ENCODE data around the gene CSPG4.
"Not testable (repeated sequence)": the region's sequence is repeated elsewhere in the genome, so short reads cannot be mapped to it uniquely, and the experiment has no call there.

CSPG4 gene

GRCh38 chr15:75758071-75758872 is 45.6 kb upstream of the CSPG4 start:
- peak; percentile 87 for DNase-seq (ENCODE audit: extremely low spot score)
- POLR2A ChIA-PET, result no interaction called here
- CTCF ChIA-PET, result interaction anchor here (1.2 to 2.9 kb wide), 8 partner anchors 11 to 161 kb away, joined by 3 to 9 read pairs (median 3); no protein-coding TSS in a partner anchor
- TF ChIP-seq, protein P1, sequence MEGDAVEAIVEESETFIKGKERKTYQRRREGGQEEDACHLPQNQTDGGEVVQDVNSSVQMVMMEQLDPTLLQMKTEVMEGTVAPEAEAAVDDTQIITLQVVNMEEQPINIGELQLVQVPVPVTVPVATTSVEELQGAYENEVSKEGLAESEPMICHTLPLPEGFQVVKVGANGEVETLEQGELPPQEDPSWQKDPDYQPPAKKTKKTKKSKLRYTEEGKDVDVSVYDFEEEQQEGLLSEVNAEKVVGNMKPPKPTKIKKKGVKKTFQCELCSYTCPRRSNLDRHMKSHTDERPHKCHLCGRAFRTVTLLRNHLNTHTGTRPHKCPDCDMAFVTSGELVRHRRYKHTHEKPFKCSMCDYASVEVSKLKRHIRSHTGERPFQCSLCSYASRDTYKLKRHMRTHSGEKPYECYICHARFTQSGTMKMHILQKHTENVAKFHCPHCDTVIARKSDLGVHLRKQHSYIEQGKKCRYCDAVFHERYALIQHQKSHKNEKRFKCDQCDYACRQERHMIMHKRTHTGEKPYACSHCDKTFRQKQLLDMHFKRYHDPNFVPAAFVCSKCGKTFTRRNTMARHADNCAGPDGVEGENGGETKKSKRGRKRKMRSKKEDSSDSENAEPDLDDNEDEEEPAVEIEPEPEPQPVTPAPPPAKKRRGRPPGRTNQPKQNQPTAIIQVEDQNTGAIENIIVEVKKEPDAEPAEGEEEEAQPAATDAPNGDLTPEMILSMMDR (IDR thresholded peaks at IDR 0.05; ENCODE audit: control extremely low read depth, extremely low read depth, low read depth, missing control alignments), result peak; percentile 8

GRCh38 chr15:75754871-75755270 is 42.2 kb upstream of the CSPG4 start:
- DNase-seq (ENCODE audit: extremely low spot score); POLR2A ChIA-PET: not testable (repeated sequence)
- CTCF ChIA-PET, result interaction anchor here (1.4 to 2.2 kb wide), 2 partner anchors 22 to 47 kb away, joined by 4 to 6 read pairs; no protein-coding TSS in a partner anchor

DNA sequence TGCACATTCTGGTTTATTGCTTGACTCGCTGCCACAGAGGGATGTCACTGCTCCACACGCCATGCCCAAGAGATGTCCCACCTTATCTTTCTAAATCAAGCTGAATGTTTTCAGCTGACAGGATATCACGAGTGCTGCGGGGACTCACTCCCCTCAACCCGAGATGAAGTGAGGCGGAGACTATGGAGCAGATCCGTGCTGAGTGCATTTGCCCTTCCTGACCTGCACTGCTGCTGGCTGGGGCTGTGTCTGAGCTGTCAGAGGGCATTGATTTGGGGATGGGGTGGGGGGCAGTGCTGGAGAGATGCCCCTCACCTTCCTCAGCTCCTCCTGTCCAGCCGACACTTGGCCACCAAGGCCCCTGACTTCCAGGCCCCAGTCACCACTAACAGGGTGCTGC is 40.5 kb upstream of the CSPG4 start:
- TF ChIP-seq, protein P1 (IDR thresholded peaks at IDR 0.05; ENCODE audit: control extremely low read depth, extremely low read depth, low read depth, missing control alignments), result no peak
- POLR2A ChIA-PET, result no interaction called here
- no peak for DNase-seq (ENCODE audit: extremely low spot score)
- CTCF ChIA-PET, result interaction anchor here (3.8 kb wide), 1 partner anchor 49 kb away, joined by 13 read pairs; no protein-coding TSS in a partner anchor

DNA sequence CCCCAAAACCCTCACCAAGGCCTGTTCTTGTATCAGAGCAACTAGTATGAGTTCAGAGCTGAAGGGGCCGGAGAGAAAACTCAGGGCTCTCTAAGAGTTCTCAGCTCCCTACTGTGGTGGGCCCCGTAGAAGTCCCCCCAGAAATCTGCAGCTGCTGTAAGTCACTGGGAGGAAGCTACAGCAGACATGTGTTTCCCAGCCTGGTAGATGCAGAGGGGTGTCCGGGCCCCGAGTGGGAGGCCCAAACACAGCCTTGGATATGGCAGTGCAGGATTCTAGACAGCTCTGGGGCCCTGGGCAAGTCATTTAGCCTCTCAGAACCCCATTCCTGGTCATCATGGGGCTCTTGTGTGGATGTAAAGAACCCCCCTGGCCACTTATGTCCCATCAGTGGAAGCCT is 39.2 kb upstream of the CSPG4 start:
- TF ChIP-seq, protein P1 (IDR thresholded peaks at IDR 0.05; ENCODE audit: control extremely low read depth, extremely low read depth, low read depth, missing control alignments), result no peak
- ChIA-PET POLR2A (no interaction called here), CTCF (interaction anchor here (0.9 to 3.8 kb wide), 4 partner anchors 12 to 388 kb away, joined by 3 to 13 read pairs (median 4); no protein-coding TSS in a partner anchor)
- no peak for DNase-seq (ENCODE audit: extremely low spot score)

GRCh38 chr15:75751116-75751875 is 38.6 kb upstream of the CSPG4 start:
- ChIA-PET CTCF (interaction anchor here (0.9 to 3.8 kb wide), 4 partner anchors 12 to 388 kb away, joined by 3 to 13 read pairs (median 4); no protein-coding TSS in a partner anchor), POLR2A (no interaction called here)
- no peak for DNase-seq (ENCODE audit: extremely low spot score)
- TF ChIP-seq, protein P1 (IDR thresholded peaks at IDR 0.05; ENCODE audit: control extremely low read depth, extremely low read depth, low read depth, missing control alignments), result no peak

DNA sequence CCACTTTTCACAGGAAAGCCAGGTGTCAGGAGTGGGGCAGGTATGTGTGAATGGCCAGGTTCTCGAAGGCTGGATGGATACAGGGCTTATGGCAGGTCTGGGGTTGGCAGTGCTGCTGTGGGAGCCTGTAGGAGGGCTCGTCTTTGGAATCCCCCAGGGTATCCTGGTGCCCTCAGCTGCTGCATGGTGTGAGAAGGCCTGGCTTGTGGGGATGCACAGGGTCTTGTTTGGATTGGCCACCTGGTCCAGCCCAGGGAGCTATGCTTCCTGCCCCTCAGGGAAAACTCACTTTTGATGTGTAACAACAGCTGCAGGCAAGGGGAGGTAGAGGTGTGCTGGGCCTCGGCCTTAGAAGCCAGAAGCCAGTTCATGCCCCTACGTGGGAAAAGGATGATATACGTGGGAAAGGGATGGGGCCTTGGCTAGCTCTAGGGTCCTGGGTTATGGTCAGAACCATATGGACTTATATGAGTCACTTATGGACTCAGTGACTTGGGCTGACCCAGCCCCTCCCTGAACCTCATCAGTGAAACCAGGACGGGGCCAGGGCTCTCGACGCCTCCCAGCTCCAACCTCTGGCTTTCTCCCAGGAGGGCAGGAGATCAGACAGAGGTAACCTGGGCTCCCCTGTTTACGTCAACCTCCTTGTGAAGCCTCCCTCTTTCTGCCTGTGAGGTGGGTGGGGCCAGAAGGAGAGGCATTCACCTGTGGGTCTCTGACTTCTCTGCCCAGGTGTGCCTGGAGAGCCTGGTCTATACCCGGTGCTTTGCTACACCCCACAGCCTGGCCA is 37.8 kb upstream of the CSPG4 start:
- TF ChIP-seq, protein P1 (IDR thresholded peaks at IDR 0.05; ENCODE audit: control extremely low read depth, extremely low read depth, low read depth, missing control alignments), result no peak
- no peak for DNase-seq (ENCODE audit: extremely low spot score)
- ChIA-PET CTCF (interaction anchor here (0.8 to 3.8 kb wide), 2 partner anchors 12 to 52 kb away, joined by 3 to 13 read pairs; no protein-coding TSS in a partner anchor), POLR2A (no interaction called here)
